ENCODE measurements around the gene ZNF574.

Gene ZNF574

GRCh38 chr19:42095142-42095813 is 19.3 kb downstream of the ZNF574 start:
- TF ChIP-seq CSRNP3 (CRISPR knock-in tag; IDR thresholded peaks at IDR 0.05) = no peak
- no peak for TF ChIP-seq GLIS3 (CRISPR knock-in tag; IDR thresholded peaks at IDR 0.05)
- TF ChIP-seq ESRRG (CRISPR knock-in tag; IDR thresholded peaks at IDR 0.05) = no peak
- no peak for TF ChIP-seq ZC3H10 (CRISPR knock-in tag; IDR thresholded peaks at IDR 0.05)
- ATAC-seq = no peak

- no peak for ATAC-seq
- TF ChIP-seq CSDC2 (CRISPR knock-in tag; IDR thresholded peaks at IDR 0.05) = no peak
- no peak for TF ChIP-seq RARB (CRISPR knock-in tag; IDR thresholded peaks at IDR 0.05)
- no peak for TF ChIP-seq CSRNP3 (CRISPR knock-in tag; IDR thresholded peaks at IDR 0.05)
- no peak for TF ChIP-seq ZNF565 (CRISPR knock-in tag; conservative IDR thresholded peaks at IDR 0.05; ENCODE audit: low read depth)
- no peak for TF ChIP-seq CREB5 (CRISPR knock-in tag; IDR thresholded peaks at IDR 0.05; ENCODE audit: low read depth)
- TF ChIP-seq ZFP30 (CRISPR knock-in tag; IDR thresholded peaks at IDR 0.05) = no peak
- no peak for TF ChIP-seq TSHZ2 (CRISPR knock-in tag; IDR thresholded peaks at IDR 0.05)
- TF ChIP-seq ZNF8 (CRISPR knock-in tag; IDR thresholded peaks at IDR 0.05) = no peak
- TF ChIP-seq ZC3H10 (CRISPR knock-in tag; IDR thresholded peaks at IDR 0.05) = no peak
- no peak for TF ChIP-seq POU6F1 (CRISPR knock-in tag; IDR thresholded peaks at IDR 0.05; ENCODE audit: borderline replicate concordance, low read depth)
- TF ChIP-seq SNAI2 (CRISPR knock-in tag; IDR thresholded peaks at IDR 0.05) = no peak
- no peak for TF ChIP-seq ZFP3 (CRISPR knock-in tag; IDR thresholded peaks at IDR 0.05)
- TF ChIP-seq GLIS3 (CRISPR knock-in tag; IDR thresholded peaks at IDR 0.05) = no peak
- TF ChIP-seq ZNF70 (CRISPR knock-in tag; IDR thresholded peaks at IDR 0.05) = no peak
- TF ChIP-seq TCF4 (CRISPR knock-in tag; IDR thresholded peaks at IDR 0.05; ENCODE audit: borderline replicate concordance) = no peak
- TF ChIP-seq ESRRG (CRISPR knock-in tag; IDR thresholded peaks at IDR 0.05) = no peak
- no peak for TF ChIP-seq BACH2 (CRISPR knock-in tag; IDR thresholded peaks at IDR 0.05; ENCODE audit: borderline replicate concordance)
Measured at GRCh38 chr19:42095814-42096230, 19.9 kb downstream of the ZNF574 start.

GRCh38 chr19:42096255-42096837 is 20.4 kb downstream of the ZNF574 start:
- ATAC-seq = no peak
- TF ChIP-seq OSR1 (CRISPR knock-in tag; IDR thresholded peaks at IDR 0.05) (no peak), ZFP3 (CRISPR knock-in tag; IDR thresholded peaks at IDR 0.05) (no peak), ARNTL (CRISPR knock-in tag; IDR thresholded peaks at IDR 0.05; ENCODE audit: borderline replicate concordance, low read depth) (no peak), RARB (CRISPR knock-in tag; IDR thresholded peaks at IDR 0.05) (no peak), ZFP30 (CRISPR knock-in tag; IDR thresholded peaks at IDR 0.05) (no peak)

All from SK-N-SH treated with all-trans-retinoic acid at 6 μM for 48 hours (cell line).